GM18861 (cell line): Measurements from ENCODE around the gene MRTO4.
"Not testable (repeated sequence)": the region's sequence is repeated elsewhere in the genome, so short reads cannot be mapped to it uniquely, and the experiment has no call there.

Source experiments
- ATAC-seq: cut with Tn5 transposase; IDR thresholded peaks from one replicate; pipeline ENCODE4 v1.9.1; 2021; ENCODE audit not compliant: unreplicated experiment

The MRTO4 gene

DNA sequence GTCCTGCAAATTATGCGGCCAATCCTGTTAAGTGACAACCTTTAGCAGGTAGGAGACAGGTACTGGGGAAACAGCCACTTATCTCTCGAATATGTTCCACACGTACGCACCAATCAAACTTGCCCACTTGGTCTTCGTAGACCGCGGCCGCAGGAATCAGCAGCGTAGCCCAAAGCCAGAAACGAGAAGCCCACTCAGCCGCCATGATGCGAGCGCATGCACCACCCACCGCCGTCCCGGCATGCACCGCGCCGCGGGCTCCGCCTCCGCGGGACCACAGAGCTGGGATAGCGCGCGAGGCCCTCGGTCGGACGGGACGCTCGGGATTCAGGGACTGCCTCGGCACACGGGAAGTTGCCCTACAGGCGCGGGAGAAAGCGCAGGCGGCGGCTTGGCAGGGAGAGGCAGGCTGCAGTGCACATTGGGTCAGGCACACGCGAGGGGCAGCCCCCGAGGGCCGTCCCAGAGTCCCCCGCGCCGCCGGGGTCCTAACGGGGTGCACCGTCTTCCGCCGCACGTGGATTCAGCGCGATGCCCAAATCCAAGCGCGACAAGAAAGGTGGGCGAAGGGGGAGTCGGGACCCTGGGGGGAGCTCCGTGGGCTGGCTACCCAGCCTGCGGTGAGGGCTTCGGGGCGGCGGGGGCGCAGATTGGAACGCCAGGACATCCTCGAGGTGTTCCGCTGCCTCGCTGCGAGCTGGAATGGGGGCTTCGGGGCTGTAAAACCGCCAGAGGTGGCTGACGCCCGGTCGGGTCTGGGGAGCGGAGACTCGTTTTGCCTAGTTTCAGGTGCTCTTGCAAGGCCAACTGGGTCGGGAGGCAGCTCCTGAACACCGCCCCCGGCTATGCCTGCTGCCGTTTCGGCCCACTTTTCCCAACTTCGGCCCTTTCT lies at the start of gene MRTO4, which contains the start of gene EMC1:
TSS of gene MRTO4 (plus strand) at position 501 of the 892 bp plus-strand sequence. CDS start at position 532, 31 bp downstream.
TSS of gene EMC1 (minus strand) at position 220 of the 892 bp plus-strand sequence. CDS start at position 205, 15 bp downstream.
- peak; percentile 75 for ATAC-seq

DNA sequence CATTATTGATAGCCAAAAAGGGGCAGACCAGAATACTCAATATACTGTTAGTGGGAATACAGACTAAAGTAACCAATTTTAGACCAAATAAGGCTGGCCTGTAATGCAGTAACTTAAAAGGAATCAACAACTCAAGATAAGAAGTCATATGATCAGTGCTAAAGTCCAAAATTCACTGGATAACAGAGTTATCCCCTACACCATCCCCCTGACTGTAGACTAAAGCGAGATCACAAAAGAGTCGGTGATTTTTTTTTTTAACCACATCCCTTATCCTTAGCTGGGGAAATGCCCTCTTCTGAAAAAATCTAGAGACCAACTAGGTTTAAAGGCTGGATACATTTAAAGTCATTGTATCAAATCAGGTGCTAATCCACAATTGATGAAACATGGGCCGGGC lies 49.2 kb upstream of the MRTO4 start:
- ATAC-seq: no peak

DNA sequence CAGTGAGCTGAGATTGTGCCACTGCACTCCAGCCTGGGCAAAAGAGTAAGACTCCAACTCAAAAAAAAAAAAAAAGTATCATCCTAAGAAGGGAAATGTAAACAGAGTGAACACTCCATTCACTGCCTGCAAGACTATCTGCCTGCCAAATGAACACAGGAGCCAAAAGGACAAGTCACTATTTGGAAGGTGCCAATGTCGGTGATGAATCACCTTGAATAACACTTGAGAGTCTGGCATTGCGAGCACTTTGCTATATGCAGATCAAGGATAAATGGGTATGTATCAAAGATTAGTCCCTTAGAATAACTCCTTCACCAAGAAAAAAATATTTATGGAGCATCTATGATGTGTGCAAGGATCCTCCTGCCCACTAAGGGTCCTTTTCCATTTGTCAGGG lies 48.2 kb upstream of the MRTO4 start:
- ATAC-seq: no peak

DNA sequence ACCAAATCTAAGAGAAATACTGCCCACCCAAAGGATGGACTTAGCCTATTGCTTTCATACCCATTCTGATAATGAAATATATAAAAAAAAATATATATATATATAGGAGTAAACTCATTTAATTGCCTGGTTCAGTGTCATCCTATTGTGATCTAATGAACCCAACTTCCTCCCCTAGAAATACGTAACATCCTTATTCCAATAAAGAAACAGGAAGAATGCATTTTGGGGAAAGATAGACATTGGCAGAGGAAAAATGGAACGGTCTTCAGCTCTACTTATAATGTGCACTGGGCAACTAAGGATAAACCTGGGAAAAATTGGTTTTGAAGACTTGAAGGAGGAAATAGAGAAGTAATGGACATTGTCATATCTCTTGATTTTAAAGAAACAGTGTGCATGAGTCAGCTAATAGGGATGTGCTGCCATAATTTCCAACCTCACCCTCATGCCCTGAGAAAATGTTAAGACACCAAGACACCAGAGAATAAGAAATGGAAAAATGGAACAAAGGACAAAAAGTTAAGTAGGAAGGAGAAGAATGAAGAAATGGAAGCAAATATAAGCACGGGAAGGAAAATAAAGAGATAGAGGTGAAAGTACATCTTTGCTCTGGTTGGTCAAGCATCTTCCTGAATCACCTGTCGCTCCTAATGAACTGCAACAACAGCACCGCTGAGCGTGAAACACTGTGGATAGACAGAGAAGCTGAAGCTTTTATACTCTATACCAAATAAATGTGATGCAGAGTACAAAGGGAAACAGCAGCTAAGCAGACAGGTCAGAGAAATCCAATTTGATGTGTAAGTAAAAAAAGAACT lies 46.9 kb upstream of the MRTO4 start:
- ATAC-seq: no peak

DNA sequence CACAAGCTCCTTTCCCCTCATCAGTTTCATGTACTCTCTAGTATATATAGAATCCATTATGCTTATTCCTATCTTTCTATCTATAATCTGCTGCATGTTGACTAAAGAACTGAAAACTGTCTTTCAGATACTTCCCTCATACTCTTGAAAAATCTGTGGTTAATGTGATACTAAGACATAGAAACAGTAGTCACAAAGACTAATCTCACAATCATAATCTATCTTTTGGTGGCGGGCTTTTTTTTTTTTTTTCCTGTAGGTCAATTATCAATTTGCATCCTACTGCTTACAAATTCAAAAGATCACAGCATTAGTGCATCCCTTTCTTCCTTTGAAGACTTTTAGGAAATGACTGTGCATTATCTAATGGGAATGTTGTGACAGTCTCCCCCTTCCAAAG lies 46.2 kb upstream of the MRTO4 start:
- ATAC-seq: no peak

DNA sequence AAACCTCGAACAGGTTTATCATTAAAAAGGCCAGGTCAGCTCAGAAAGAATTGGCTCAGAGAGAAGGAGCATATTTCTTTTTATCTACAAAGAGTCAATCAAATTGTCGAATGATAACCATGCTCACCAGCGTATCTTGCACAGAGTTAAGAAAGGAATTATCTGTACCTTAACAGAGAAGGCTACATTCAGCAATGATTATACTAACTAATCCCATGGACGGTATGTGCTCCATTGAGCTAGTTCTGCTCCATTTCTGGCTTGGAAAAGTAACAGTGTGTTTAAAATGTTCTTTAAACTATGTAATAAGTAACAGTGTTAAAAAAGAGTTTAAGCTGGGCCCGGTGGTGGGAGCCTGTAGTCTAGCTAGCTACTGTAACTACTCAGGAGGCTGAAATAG lies 45.8 kb upstream of the MRTO4 start:
- ATAC-seq: no peak

DNA sequence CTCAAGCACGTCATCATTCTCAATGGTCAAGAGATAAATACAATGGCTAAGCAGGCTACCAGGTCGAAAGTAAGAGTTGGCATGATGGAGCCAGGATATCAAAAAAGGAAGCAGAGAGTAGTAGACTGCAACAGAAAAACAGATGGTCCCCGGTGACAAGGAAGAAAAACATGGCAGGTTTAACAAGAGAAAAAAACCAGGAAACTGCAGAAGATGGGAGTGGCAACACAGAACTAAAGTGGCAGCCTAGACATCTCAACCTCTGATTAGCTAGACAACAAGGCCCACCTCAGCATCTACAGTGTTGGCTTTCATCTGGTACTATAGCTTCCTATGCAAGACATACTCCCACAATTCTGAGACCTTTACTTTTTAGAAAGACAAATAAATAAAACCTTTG lies 44.7 kb upstream of the MRTO4 start:
- ATAC-seq: no peak

DNA sequence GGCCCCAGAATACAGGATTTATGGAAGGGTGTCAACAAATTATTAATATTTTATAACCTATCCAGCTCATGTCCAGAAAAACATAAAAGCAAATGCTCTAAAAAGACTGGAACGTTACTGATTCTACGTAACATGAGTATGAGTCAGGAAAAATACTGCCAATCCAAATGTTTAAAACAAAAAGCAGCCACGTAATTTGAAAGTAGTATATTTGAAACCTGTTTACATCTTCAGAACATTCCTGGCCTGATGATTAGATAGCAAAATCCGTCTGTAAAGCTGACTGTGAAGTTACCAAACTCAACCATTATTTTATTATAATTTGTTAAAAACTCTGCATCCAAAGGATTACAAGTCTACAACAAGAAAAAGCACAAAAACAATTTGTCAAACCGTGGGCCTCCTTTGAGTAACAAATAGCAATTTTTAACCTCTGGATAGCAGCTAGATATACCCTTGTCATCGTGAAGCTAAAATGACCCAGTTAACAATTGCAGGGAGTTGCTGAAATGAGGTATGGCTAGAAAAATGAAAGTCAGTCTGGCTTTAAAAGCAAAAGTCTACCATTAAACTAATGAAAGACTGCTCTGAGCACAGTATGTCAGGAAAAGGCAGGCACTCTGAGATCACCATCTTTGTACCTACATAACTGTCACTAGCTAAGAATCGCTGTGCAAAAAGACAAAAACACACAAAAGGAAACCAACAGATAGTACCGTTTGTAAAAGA lies 42.7 kb upstream of the MRTO4 start:
- no peak for ATAC-seq

DNA sequence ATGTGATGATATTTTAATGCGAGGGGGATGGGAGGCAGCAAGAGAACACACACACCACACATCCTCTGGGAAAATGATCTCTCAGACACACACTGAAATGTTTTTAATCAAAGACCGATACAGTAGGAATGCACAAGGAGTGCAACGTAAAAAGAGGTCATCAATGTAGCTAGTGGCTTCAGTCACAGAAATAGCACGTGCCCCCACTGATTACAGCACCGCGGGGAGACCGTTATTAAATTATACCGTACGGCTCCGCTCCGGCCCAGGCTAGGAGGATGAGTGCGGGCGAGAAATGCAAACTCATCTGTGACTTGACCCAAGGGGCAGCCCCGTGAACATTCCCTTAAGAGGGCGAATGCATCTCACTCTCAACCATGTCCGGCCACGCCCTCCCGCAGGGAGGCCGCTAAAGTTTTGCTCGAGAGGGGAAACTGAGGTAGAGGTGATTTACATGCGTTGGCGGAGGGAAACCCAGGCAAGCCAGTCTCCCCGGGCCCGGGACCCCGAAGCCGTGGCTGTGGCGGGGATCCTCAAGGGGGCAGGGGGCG lies 42.1 kb upstream of the MRTO4 start:
- ATAC-seq: peak; percentile 34

DNA sequence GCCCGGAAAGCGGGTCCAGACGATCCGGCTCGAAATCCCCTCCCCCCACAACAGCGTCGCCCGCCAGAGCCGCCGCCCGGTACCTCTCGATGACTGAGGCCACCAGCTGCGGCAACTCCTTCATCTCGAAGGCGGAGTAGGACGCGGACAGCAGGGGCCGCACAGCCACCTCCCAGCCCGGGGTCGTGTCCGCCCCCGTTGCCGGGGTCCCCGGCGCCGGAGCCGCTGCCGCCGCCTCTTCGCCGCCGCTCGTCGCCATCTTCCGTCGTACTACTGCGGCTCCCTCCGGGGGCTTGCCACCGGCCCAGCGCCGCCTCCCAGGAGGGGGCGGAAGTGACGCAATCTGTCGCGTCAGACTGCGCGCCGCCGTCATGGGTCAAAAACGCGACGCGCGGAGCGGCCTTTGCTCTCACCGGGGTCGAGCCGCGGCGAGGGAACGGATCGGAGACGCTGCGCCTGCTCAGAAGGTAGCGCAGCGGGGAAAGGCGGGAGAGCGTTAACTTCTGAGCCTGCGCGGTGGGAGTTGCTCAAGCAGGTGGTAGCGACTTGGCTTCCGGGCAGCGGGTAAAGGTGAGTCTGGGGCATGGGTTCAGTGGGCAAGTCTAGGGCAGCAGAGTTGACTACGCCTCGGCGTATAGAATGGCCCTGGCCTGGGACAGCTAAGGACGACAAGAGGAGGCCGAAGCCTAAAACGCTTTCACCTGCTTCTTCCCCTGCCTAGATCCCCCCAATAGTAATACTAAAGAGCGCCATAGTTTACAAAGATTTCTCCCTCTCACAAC lies 41.4 kb upstream of the MRTO4 start, which contains the start of gene UBR4:
TSS of gene UBR4 (minus strand) at position 277 of the 782 bp plus-strand sequence. CDS start at position 259, 18 bp downstream.
- peak; percentile 79 for ATAC-seq

DNA sequence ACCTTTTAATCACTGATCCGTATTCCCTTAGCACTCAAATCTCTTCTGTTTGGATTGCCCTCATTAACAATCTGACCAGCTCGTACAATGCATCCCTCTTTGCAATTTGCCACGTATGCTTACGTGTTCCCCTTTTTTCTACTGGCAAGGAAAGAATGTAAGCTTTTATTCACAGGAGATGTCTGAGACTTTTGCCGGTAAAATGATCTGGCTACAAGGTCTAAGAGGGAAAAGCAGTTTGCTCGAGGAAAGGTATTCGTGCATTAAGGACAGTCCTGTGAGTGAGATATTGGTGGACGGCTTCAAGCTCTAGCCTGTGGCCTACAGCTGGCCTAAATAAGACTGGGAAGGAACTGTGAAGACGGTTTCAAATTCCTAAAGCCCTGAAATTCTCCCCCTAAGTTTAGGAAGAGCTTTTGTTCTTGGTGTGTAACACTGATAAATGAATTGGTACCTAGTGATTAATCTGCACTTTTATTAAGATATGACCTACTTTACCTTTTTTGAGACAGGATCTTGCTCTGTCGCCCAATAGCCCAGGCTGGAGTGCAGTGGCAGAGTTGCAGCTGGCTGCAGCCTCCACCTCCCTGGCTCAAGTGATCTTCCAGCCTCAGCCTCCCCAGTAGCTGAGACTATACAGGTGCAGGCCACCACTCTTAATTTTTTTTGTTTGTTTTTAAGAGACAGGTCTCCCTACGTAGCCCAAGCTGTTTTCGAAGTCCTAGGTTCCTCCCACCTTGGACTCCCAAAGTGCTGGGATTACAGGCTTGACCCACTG lies 40.6 kb upstream of the MRTO4 start:
- no peak for ATAC-seq

DNA sequence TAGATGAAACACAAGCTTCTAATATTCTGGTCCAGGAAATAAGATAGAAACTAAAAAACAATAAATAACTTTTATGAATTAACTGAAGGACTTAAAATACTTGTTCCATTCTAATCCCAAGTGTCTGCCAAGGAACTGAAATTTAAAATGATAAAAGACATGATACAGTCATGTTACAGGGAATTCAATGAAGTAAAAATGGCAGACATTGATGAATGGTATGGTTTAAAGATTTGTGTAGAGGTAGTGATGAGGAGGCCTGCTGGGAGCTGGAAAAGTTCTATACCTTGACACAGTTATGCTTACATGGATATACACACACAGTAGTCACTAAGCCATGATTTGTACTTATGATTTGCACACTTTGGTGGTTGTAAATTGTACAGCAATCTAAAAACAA lies 39.4 kb upstream of the MRTO4 start:
- ATAC-seq: no peak

DNA sequence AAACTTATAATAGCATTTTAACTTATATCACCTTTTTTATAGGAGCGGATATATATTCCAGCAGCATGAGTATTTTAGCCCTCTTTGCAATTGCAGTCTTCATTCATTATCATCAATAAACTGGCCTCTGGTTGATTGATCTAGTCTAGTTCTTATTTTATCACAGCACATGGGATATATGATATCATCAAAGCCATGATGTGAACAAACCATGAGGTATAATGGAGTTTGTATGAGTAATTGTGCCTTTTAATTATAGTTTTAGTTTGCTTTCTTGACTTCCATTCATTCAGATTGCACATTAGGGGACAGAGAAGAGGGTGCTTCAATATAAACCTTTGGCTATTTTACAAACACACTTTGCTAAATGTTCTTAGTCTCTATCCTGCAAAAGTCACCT lies 38.0 kb upstream of the MRTO4 start:
- no peak for ATAC-seq

DNA sequence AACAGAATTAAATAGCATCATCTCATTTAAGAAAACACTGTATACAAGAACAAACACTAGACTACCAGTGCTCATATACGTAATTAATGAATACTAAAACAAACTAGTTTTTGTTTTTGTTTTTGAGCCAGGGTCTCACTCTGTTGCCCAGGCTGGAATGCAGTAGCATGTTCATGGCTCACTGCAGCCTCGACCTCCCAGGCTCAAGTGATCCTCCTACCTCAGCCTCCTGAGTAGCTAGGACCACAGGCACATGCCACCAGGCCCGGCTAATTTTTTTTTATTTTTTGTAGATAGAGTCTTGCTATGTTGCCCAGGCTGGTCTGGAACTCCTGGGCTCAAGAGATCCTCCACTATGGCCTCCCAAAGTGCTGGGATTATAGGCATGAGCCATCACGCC lies 35.0 kb upstream of the MRTO4 start:
- not testable (repeated sequence) for ATAC-seq

DNA sequence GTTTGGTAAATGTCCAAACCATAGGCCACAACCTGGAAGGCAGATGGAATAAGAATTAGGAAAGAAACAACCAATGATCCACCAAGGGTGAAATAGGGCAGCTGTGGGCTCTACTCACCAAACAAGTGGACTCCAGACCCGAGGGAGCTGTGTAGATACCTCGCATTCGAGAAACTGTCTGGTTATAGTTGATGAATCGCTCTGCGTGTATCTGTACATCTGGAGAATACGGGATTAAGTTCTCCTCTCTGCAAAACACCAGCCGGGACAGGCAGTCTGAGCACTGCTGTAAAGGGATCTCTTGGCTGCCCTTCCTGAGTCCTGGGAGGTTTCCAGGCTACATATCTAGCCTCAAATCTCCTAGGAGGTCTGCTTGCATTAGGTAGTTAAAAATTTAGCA lies 32.2 kb upstream of the MRTO4 start:
- no peak for ATAC-seq

DNA sequence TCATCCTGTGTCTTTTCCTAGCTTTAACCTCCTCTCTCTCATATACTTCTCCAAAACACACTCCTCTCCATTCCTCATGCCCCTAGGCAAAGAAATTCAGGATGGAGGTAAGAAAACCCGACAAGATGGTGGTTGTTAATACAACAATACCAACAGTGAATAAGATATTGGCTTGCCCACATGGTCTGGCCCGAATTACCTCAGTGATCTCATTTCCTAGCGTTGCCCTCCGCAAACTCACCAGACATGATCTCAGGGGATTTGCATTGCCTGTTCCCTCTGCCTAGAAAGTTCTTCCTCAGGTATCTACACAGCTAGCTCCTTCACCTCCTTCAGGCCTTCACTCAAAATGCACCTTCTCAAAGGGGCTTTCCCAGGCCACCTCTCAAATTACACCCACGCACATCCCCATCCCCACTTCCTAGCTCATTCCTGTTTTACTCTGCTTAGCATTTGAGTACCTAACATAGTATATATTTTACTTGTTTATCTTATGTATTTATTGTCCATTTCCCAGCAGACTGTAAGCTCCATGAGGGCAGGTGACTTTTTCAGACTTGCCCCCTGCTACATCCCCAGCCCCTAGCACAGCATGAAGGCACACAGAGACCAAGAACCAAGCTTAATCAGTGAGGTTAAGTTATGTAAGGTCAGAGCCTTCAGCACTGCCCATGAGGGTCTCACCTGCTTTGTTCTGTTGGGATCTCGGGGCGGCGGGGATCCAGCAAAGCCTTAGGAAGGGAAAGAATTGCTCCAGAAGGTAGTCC lies 31.3 kb upstream of the MRTO4 start:
- no peak for ATAC-seq

DNA sequence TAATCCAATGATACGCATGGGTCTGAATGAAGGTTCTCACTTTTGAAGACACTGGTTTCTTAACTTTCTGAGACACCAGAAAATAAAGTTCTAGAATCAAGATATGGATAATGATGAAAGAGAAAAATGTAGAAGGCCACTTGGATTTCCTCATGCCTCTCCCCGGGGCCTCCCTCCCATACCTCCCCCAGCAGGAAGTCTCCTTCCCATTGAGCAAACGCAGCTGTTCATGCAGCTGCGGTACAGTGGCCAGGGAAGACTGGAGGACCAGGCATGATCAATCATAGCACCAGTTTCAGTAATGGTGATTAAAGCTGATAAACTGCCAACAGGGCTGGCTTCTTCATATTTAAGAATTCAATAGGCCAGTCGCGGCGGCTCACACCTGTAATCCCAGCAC lies 30.6 kb upstream of the MRTO4 start:
- ATAC-seq: no peak

DNA sequence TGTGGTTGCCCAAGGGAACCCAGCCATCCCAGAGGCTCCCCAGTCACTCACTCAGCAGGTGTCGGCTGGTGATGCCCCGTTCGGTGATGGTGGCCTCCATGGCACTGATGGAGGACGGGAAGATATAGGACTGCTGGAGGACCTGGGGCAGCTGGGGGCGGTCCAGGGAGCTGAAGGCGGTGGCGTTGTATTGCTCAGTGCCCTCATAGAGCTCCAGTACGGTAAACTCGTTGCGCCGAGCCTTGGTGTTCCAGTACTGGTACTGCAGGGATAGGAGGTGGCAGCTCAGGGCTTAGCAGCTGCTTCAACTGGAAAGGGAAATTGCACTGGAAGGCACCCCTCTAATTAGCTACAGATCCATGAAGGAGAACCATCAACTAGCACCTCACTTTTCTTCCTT lies 29.0 kb upstream of the MRTO4 start:
- ATAC-seq: no peak
